ENCODE measurements around the gene FAM120A. TPM values are rescaled to one million over a fixed set of nuclear protein-coding genes. Genes with fewer than 3 reads are reported as not detected.

The FAM120A gene
- total RNA-seq, 1 donor from 2014 or later: 93.1 TPM

DNA sequence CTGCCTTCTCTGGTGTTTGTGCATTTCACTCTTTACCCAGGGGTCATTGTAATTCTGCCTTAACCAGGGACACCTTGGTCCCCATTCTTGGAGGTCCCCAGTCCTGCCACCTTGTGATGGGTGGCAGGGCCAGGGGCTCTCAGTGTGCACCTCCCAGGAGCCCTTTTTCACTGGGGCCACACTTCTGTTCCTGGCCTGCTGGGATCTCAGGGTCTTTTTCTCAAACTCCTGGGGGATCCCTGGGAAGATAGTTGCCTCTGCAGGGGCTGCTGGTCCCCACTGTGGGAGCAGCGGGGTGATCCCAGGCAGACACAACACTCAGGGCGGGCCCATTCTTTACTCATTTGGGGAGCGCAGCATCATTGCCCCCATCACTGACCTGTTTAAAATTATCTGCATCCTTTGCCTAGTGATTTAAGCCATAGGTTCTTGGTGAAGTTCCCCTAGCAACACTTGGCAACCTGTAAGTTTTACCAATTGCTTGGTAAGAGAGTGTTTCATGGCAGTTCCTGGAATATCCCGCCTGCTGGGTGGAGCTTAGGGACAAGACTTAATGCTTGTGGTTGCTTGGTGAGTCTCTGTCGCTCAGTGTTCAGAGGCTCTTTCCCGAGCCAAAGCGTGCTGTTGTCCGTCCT is 140.6 kb downstream of the FAM120A start:
- no peak overlapping the region for H3K27ac Mint-ChIP-seq (ENCODE audit: unreplicated experiment)
- H3K36me3 Mint-ChIP-seq (ENCODE audit: unreplicated experiment): peaks cover 2% of the 10 kb centered on the region
- H3K27me3 Mint-ChIP-seq (ENCODE audit: unreplicated experiment): no peaks in the 10 kb centered on the region
- no peak overlapping the region for H3K4me3 Mint-ChIP-seq (ENCODE audit: unreplicated experiment)
- no peaks in the 10 kb centered on the region for H3K9me3 Mint-ChIP-seq (ENCODE audit: unreplicated experiment)
- TF ChIP-seq CTCF (IDR thresholded peaks at IDR 0.05): no peak
- peak; percentile 66 for DNase-seq (ENCODE audit: extremely low spot score, unreplicated experiment)
- H3K4me1 Mint-ChIP-seq (ENCODE audit: unreplicated experiment): peaks cover 31% of the 10 kb centered on the region

- H3K9me3 Mint-ChIP-seq (ENCODE audit: unreplicated experiment): no peaks in the 10 kb centered on the region
- H3K27ac Mint-ChIP-seq (ENCODE audit: unreplicated experiment): no peak overlapping the region
- peak; percentile 12 for TF ChIP-seq CTCF (IDR thresholded peaks at IDR 0.05)
- peaks cover 2% of the 10 kb centered on the region for H3K36me3 Mint-ChIP-seq (ENCODE audit: unreplicated experiment)
- DNase-seq (ENCODE audit: extremely low spot score, unreplicated experiment): no peak
- H3K4me1 Mint-ChIP-seq (ENCODE audit: unreplicated experiment): peaks cover 31% of the 10 kb centered on the region
- no peaks in the 10 kb centered on the region for H3K27me3 Mint-ChIP-seq (ENCODE audit: unreplicated experiment)
- H3K4me3 Mint-ChIP-seq (ENCODE audit: unreplicated experiment): no peak overlapping the region
These were observed 141.1 kb downstream of the FAM120A start for GRCh38 chr9:93592643-93593021.

DNA sequence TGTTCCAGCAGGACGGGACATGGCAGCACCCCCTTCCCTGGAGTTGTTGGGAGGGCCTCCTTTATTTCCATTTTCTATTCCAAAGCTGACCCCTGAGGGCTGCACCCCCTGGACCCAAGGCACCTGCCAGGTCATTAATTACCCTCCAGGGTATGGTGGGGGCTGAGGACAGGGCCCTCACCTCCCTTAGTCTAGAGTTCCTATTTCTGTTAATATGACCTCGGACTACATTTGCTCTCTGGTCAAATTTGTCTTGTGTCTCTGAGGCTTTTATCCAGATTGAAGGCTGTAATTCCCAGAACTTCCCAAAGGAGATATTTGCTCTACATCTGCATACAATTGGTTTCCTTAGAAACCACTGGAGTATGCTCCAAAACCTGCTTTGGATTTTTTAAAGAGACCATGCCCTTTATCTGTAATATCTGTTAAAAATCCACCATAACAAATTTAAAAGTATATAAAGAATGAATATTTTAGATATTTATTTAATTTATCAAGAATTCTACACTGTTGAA is 141.7 kb downstream of the FAM120A start:
- peaks cover 35% of the 10 kb centered on the region for H3K4me1 Mint-ChIP-seq (ENCODE audit: unreplicated experiment)
- H3K36me3 Mint-ChIP-seq (ENCODE audit: unreplicated experiment): peaks cover 2% of the 10 kb centered on the region
- no peak overlapping the region for H3K4me3 Mint-ChIP-seq (ENCODE audit: unreplicated experiment)
- no peak for DNase-seq (ENCODE audit: extremely low spot score, unreplicated experiment)
- H3K27ac Mint-ChIP-seq (ENCODE audit: unreplicated experiment): no peak overlapping the region
- TF ChIP-seq CTCF (IDR thresholded peaks at IDR 0.05): no peak
- H3K9me3 Mint-ChIP-seq (ENCODE audit: unreplicated experiment): no peaks in the 10 kb centered on the region
- no peaks in the 10 kb centered on the region for H3K27me3 Mint-ChIP-seq (ENCODE audit: unreplicated experiment)

- Mint-ChIP-seq H3K27ac (ENCODE audit: unreplicated experiment) (no peak overlapping the region), H3K27me3 (ENCODE audit: unreplicated experiment) (no peaks in the 10 kb centered on the region), H3K9me3 (ENCODE audit: unreplicated experiment) (no peaks in the 10 kb centered on the region), H3K4me3 (ENCODE audit: unreplicated experiment) (no peak overlapping the region), H3K36me3 (ENCODE audit: unreplicated experiment) (peaks cover 2% of the 10 kb centered on the region), H3K4me1 (ENCODE audit: unreplicated experiment) (peaks cover 32% of the 10 kb centered on the region)
- DNase-seq (ENCODE audit: extremely low spot score, unreplicated experiment): peak; percentile 54
- TF ChIP-seq CTCF (IDR thresholded peaks at IDR 0.05): no peak
These were observed 142.7 kb downstream of the FAM120A start for GRCh38 chr9:93594041-93594756.

DNA sequence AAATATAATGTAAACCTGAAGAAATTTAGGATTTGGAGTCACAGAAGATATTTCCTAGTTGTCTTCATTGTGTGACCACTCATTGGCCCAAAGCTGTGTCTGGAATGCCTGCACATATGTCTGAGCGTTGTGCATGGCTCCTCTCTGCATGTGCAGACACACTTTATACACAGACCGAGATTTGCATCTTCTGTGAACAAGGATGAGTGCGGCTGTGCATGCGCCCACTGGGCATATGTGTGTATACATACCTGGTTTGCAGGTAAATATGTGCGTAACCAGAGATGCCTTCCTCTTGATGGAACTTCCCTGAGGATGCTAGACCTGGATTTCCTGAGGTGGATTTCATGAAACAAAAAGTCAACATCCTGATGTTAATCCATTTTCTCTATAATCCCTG is 144.0 kb downstream of the FAM120A start:
- H3K4me1 Mint-ChIP-seq (ENCODE audit: unreplicated experiment): peaks cover 27% of the 10 kb centered on the region
- no peak overlapping the region for H3K4me3 Mint-ChIP-seq (ENCODE audit: unreplicated experiment)
- DNase-seq (ENCODE audit: extremely low spot score, unreplicated experiment): peak; percentile 70
- TF ChIP-seq CTCF (IDR thresholded peaks at IDR 0.05): no peak
- H3K27ac Mint-ChIP-seq (ENCODE audit: unreplicated experiment): no peak overlapping the region
- no peaks in the 10 kb centered on the region for H3K27me3 Mint-ChIP-seq (ENCODE audit: unreplicated experiment)
- H3K9me3 Mint-ChIP-seq (ENCODE audit: unreplicated experiment): no peaks in the 10 kb centered on the region
- H3K36me3 Mint-ChIP-seq (ENCODE audit: unreplicated experiment): peaks cover 2% of the 10 kb centered on the region
